LNCAP (cell line): ENCODE results near the gene C4orf17.

Source experiments
- TF ChIP-seq, protein P1 (sequence below): fragments of 450-650 bp; IDR thresholded peaks from 2 replicates; pipeline ENCODE4 v1.5.1; 2017; ENCODE audit warnings: mild to moderate bottlenecking

The C4orf17 gene

DNA sequence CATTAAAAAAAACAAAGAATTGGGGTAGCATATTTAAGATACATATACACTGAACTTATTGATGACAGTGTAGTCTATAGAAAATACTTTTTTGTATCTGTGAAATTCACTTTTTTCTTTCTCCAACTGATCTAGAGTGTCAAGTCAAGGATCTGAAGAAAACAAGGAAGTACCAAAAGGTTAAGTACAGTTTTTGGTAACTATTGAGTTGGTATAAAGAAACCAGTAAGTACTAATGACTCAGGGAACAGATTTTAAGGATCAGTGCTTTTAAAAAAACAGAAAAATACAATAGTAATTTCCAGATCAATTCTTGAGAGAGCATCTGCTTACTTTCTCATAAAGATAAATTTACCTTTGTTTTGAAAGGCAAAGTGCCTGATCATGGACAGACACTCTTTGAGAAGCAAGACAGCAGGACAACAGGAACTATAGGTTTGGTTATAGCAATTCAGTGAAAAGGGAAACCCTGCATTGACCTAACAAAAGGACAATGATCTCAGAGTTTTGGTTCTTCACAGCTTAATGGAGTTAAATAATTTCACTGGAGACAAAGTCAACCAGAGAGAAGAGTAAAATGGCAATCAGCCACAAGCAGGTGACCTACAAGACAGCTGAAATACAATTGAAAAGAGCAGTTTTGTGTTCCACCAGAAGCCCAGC lies 29.6 kb downstream of the C4orf17 start:
- TF ChIP-seq, protein P1, sequence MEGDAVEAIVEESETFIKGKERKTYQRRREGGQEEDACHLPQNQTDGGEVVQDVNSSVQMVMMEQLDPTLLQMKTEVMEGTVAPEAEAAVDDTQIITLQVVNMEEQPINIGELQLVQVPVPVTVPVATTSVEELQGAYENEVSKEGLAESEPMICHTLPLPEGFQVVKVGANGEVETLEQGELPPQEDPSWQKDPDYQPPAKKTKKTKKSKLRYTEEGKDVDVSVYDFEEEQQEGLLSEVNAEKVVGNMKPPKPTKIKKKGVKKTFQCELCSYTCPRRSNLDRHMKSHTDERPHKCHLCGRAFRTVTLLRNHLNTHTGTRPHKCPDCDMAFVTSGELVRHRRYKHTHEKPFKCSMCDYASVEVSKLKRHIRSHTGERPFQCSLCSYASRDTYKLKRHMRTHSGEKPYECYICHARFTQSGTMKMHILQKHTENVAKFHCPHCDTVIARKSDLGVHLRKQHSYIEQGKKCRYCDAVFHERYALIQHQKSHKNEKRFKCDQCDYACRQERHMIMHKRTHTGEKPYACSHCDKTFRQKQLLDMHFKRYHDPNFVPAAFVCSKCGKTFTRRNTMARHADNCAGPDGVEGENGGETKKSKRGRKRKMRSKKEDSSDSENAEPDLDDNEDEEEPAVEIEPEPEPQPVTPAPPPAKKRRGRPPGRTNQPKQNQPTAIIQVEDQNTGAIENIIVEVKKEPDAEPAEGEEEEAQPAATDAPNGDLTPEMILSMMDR = no peak

DNA sequence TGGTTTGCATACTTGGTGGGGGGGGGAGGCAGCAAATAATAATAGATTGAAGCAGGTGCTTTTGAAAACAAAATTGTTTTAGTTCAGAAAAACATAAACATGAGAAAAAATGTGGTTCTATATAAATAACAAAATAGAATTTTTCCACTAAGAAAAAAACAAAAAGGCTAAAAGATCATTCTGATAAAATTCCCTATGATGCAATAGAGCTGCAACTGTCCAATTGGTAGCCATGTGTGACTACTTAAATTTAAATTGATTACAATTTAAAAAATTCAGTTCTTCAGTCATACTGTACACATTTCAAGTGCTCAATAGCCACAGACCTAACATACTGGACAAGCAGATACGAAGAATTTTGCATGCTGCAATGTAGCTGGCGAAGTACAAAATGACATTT lies 42.1 kb downstream of the C4orf17 start:
- TF ChIP-seq, protein P1 = no peak

DNA sequence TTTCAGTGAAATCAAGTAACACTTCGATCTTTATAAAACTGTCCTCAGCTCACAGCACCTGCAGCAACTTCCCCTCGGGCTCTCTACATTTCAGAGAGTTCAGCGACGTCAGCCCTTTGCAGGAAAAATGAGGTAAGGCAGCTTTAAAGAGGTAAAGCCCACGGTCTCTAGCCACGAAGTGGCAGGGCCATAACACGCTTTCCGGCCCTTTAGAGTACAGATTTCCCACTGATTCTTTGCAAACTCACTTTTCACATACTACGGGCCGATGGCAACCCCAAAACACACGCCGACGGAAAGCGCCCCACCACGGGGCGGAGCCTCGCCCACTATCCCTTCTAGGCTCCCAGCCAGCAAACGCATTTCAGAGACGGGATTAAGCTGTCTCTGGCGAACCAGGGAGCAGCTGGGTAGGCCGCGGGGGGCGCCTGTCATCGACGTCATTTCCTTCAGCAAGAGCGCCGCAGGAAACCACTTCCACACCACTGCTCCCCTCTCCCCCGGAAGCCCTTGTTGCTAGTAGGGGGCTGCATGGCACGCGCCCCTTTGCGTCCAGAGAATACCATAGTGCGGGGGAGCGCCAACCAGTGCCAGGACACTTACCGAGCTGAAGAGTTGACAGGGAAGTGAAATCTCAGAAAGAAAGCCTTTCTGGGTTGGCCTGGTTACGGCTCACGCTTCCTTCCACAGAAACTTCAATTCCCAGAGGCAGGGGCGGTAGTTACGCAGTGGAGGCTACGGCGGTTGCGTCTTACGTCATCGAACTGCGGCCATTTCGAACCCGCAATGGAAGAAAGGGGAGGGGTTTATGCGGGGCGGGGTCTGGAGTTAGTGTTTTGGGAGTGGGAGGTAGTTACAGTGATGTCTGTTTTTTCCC lies 52.7 kb downstream of the C4orf17 start, which contains the start of gene TRMT10A:
Gene TRMT10A, minus strand, starts transcription at position 730 of the 877 bp plus-strand sequence. CDS start 4,701 bp downstream, outside the sequence.
- TF ChIP-seq, protein P1 = no peak

DNA sequence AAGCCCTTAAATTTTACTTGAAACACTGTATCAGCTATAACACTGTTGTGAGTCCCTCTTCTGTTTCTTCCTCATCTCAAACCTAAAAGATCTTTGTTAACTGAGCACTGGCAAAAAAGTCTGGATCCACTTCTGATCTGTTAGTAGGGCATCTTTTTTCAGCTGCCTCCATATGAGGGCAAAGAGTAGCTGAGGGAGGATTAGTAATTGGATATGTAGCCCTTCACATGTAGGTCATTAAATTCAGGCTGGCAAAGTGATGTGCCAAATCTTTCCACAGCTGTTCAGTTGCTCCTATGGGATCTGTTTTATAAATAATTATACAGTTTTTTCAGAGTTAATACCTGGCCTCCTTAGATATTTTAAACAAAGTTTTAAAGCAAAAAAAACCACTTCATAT lies 54.1 kb downstream of the C4orf17 start:
- TF ChIP-seq, protein P1 = no peak

DNA sequence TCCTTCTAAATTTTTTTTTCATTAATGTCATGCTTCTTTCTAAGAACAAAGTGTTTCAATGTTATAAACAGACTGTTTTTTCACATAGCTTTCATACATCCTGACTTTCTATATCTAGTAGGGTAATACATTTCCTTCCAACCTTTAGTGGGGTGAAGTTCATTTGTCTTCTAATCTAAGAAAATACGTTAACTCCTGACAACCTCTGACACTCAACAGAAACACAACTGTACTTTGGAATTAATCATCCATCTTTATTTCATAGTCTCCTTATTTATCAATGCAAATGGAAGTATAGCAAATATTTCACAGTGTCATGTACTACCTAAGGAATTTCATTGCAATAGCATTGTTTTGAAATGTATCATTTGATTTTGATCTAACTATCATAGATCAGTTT lies 61.1 kb downstream of the C4orf17 start:
- TF ChIP-seq, protein P1 = no peak

DNA sequence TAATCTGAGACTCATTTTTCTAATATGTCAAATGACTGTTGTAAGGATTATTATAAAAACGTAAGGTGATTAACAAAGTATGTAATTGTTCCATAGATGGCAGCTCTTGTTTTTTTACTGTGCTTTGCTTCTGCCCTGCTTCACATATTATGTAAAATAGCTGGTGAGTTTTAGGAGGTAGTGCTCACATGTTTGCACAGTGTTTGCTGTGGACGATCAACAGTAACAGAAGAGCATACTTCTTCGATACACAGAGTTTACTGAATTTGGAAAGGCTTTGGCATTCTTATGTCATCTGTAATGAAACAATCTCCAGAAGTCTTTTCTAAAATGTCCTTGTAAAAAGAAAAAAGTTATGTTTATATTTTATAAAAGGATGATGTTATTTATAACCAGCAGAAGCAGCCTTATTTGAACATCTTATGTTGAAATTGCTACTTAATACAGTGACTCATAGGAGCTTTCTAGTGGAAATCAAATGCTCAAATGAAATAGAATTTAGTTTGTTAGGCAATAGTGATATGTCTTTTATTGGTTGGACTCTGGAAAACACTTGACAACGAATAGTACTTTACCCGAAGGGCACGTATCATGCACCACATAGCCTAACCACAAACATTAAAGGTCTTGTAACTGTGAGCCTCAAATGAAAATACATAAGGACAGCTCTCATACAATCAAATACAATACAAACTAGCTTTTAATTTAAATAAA lies 61.9 kb downstream of the C4orf17 start:
- TF ChIP-seq, protein P1 = no peak

DNA sequence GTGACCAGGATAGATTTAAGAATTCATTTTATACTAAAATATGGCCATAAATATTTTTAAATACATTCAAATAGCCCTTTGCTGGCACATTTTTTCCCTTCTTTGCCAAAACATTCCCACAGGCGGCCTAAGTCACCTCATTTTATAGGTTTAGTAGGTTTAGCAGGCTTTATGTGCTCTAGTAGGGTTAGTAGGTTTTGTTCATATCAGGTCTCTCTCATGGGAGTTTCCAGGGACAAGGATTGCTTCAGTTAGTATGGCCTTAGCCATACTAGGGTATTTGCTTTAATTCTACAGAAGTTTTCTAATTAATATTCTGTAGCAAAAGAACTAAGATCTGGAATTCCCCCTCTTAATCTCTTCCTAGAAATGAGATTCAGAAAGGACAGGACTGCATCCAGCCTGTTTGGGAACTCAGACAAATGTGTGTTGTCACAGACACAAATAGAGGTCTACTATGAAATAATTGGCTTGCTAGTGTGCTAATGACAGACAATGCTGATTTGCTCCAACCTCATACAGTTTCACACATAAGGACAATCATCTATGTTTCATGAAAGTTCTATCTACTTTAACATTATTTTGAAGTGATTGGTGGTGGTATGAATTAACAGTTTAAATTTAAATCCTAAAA lies 63.0 kb downstream of the C4orf17 start:
- TF ChIP-seq, protein P1 = no peak
